ENCODE data around the gene NUP50.

The NUP50 gene

DNA sequence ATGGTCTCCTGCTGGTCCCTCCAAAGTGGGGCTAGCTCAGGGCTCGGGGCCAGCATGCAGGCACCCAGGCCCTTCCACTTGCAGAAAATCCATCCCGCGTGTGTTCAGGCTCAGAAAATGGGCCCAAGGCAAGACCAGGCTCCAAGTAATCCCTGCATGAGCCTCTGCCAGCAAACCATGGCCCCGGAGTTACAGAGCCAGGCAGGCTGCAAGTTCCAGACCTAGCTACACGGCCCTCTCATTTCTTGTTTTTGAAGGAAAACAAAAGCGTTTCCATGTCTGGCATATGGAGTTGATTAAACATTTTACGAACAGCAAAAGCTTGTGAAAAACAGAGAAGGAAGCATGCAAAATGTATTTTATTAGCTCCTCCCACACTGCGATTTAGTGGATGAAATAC is 47.3 kb downstream of the NUP50 start:
- TF ChIP-seq REST (IDR thresholded peaks at IDR 0.05; ENCODE audit: insufficient read depth in 1 of 2, low read depth in 2 of 2, low read length in 2 of 2), result no peak
- no peak for TF ChIP-seq FOXP2 (optimal IDR thresholded peaks at IDR 0.05; ENCODE audit: borderline replicate concordance, extremely low read depth, extremely low read length, insufficient read depth)
- no peak for TF ChIP-seq POLR2AphosphoS5 (IDR thresholded peaks at IDR 0.05; ENCODE audit: low read depth, low read length)
- no peak for TF ChIP-seq TAF1 (IDR thresholded peaks at IDR 0.05; ENCODE audit: borderline replicate concordance, insufficient read depth, low read length)
- no peak for TF ChIP-seq SIN3A (IDR thresholded peaks at IDR 0.05; ENCODE audit: borderline replicate concordance, insufficient read depth, low read length)

DNA sequence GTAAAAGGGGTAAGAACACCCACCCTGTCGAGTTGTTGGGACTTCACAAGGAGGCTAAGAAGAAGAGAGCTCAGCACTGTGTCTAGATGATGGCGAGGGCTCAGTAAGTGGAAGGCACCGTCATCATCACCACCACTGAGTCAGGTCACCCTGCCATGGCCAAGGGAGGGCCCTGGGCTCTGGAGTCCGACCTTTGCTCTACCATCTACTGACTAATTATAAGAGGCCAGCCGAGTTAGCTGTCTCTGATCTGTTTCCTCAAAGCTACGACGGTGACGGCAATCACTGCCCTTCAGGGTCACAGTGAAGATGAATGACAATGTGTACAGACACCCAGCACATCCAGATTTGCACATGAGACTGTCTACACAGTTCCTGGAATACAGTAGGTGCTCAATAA is 47.7 kb downstream of the NUP50 start:
- TF ChIP-seq REST (IDR thresholded peaks at IDR 0.05; ENCODE audit: insufficient read depth in 1 of 2, low read depth in 2 of 2, low read length in 2 of 2), result no peak
- TF ChIP-seq SIN3A (IDR thresholded peaks at IDR 0.05; ENCODE audit: borderline replicate concordance, insufficient read depth, low read length), result no peak
- no peak for TF ChIP-seq FOXP2 (optimal IDR thresholded peaks at IDR 0.05; ENCODE audit: borderline replicate concordance, extremely low read depth, extremely low read length, insufficient read depth)
- no peak for TF ChIP-seq TAF1 (IDR thresholded peaks at IDR 0.05; ENCODE audit: borderline replicate concordance, insufficient read depth, low read length)
- TF ChIP-seq POLR2AphosphoS5 (IDR thresholded peaks at IDR 0.05; ENCODE audit: low read depth, low read length), result no peak

DNA sequence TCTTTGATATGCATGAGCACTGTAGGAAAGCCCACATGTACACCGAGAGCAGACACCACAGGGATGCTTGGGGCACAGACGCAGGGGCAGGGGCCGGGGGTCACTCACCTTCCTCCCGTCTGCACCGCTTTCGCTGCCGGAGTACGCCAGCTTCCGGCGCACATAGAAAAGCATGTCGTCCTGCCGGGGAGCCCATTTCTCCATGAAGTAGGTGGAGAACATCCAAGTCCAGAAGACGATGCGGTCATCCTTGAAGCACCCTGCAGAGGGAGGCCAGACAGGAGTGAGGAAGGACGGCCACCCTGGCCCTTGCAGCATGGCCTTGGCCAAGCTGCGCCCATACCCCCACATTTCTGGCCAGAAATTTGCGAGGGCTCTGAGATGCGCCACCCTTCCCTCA is 48.1 kb downstream of the NUP50 start:
- TF ChIP-seq FOXP2 (optimal IDR thresholded peaks at IDR 0.05; ENCODE audit: borderline replicate concordance, extremely low read depth, extremely low read length, insufficient read depth) (no peak), TAF1 (IDR thresholded peaks at IDR 0.05; ENCODE audit: borderline replicate concordance, insufficient read depth, low read length) (no peak), POLR2AphosphoS5 (IDR thresholded peaks at IDR 0.05; ENCODE audit: low read depth, low read length) (no peak), SIN3A (IDR thresholded peaks at IDR 0.05; ENCODE audit: borderline replicate concordance, insufficient read depth, low read length) (no peak), REST (IDR thresholded peaks at IDR 0.05; ENCODE audit: insufficient read depth in 1 of 2, low read depth in 2 of 2, low read length in 2 of 2) (no peak)

- TF ChIP-seq FOXP2 (optimal IDR thresholded peaks at IDR 0.05; ENCODE audit: borderline replicate concordance, extremely low read depth, extremely low read length, insufficient read depth) (no peak), TAF1 (IDR thresholded peaks at IDR 0.05; ENCODE audit: borderline replicate concordance, insufficient read depth, low read length) (no peak), POLR2AphosphoS5 (IDR thresholded peaks at IDR 0.05; ENCODE audit: low read depth, low read length) (no peak), SIN3A (IDR thresholded peaks at IDR 0.05; ENCODE audit: borderline replicate concordance, insufficient read depth, low read length) (no peak), REST (IDR thresholded peaks at IDR 0.05; ENCODE audit: insufficient read depth in 1 of 2, low read depth in 2 of 2, low read length in 2 of 2) (no peak)
Observed at GRCh38 chr22:45212306-45212709, 48.6 kb downstream of the NUP50 start.
